OCI-LY3 (cell line): Measurements from ENCODE around the gene ROBO2.

Experiments used
- H2AFZ ChIP-seq: fragments of 200-600, 300-600 bp; shearing (Covaris generic); 2 replicates; pipeline ENCODE4 v1.6.0; 2014; ENCODE audit warnings: antibody characterized with exemption, low read depth, low read length
- H3K27ac ChIP-seq: fragments of 200-600, 300-600 bp; sonication (generic); 2 replicates; pipeline ENCODE4 v1.5.1; 2014; ENCODE audit warnings: mild to moderate bottlenecking, low read length, moderate library complexity, mixed read lengths
- H3K27me3 ChIP-seq: fragments of 200-600, 300-600 bp; sonication (generic); 2 replicates; pipeline ENCODE4 v1.6.1; 2014; ENCODE audit warnings: low read depth, low read length, mixed read lengths
- H3K36me3 ChIP-seq: fragments of 200-600, 300-600 bp; sonication (generic); replicated peaks from 2 replicates; pipeline ENCODE3; 2014; ENCODE audit warnings: low read depth, low read length, mixed read lengths
- H3K4me1 ChIP-seq: fragments of 300-600, 200-600 bp; sonication (generic); 2 replicates; pipeline ENCODE4 v1.6.1; 2014; ENCODE audit warnings: low read length, mixed read lengths
- H3K4me2 ChIP-seq: fragments of 200-600, 300-600 bp; sonication (generic); 2 replicates; pipeline ENCODE4 v1.6.1; 2014; ENCODE audit warnings: low read length, mixed read lengths
- H3K4me3 ChIP-seq: fragments of 300-600, 200-600 bp; sonication (generic); 2 replicates; pipeline ENCODE4 v1.5.1; 2014; ENCODE audit warnings: antibody characterized with exemption, mild to moderate bottlenecking, low read length, moderate library complexity
- H3K79me2 ChIP-seq: fragments of 300-600, 200-600 bp; shearing (Covaris generic); 2 replicates; pipeline ENCODE4 v1.6.1; 2014; ENCODE audit warnings: mild to moderate bottlenecking, low read length, mixed read lengths
- H3K9ac ChIP-seq: fragments of 300-600, 200-600 bp; shearing (Covaris generic); 2 replicates; pipeline ENCODE4 v1.6.0; 2014; ENCODE audit warnings: mild to moderate bottlenecking, low read length, moderate library complexity
- H3K9me3 ChIP-seq: fragments of 200-600, 300-600 bp; shearing (Covaris generic); 2 replicates; pipeline ENCODE4 v1.6.1; 2014; ENCODE audit warnings: low read length, mixed read lengths; ENCODE audit not compliant: insufficient read depth
- H4K20me1 ChIP-seq: fragments of 200-600, 300-600 bp; sonication (generic); 2 replicates; pipeline ENCODE4 v1.6.1; 2016; ENCODE audit warnings: low read length, mixed read lengths; ENCODE audit not compliant: insufficient read depth
- CTCF ChIP-seq: fragments of 200-600, 300-600 bp; sonication (generic); IDR thresholded peaks from 2 replicates; pipeline ENCODE4 v1.5.1; 2014; ENCODE audit warnings: antibody characterized with exemption, low read length, low read depth
- EZH2phosphoT487 ChIP-seq: fragments of 200-600 bp; shearing (Covaris generic); IDR thresholded peaks from 2 replicates; pipeline ENCODE4 v1.6.1; 2018; ENCODE audit warnings: antibody characterized with exemption, mixed run types, low read depth

Gene ROBO2

GRCh38 chr3:77279276-77279675 is 239.4 kb downstream of the ROBO2 start:
- no peaks in the 10 kb centered on the region for H4K20me1 ChIP-seq
- H3K27ac ChIP-seq, result no peak overlapping the region
- no peak overlapping the region for H3K9ac ChIP-seq
- H2AFZ ChIP-seq, result no peak overlapping the region
- H3K4me3 ChIP-seq, result no peak overlapping the region
- H3K4me2 ChIP-seq, result no peak overlapping the region
- H3K36me3 ChIP-seq, result no peaks in the 10 kb centered on the region
- H3K9me3 ChIP-seq, result no peaks in the 10 kb centered on the region
- no peaks in the 10 kb centered on the region for H3K27me3 ChIP-seq
- TF ChIP-seq CTCF (no peak), EZH2phosphoT487 (no peak)
- no peaks in the 10 kb centered on the region for H3K4me1 ChIP-seq
- H3K79me2 ChIP-seq, result no peaks in the 10 kb centered on the region

GRCh38 chr3:77281721-77282120 is 241.8 kb downstream of the ROBO2 start:
- Histone ChIP-seq H3K9ac (no peak overlapping the region), H2AFZ (no peak overlapping the region), H3K79me2 (no peaks in the 10 kb centered on the region), H3K27me3 (no peaks in the 10 kb centered on the region), H4K20me1 (no peaks in the 10 kb centered on the region), H3K9me3 (no peaks in the 10 kb centered on the region), H3K4me1 (no peaks in the 10 kb centered on the region), H3K36me3 (no peaks in the 10 kb centered on the region), H3K4me3 (no peak overlapping the region), H3K4me2 (no peak overlapping the region), H3K27ac (no peak overlapping the region)
- TF ChIP-seq CTCF (no peak), EZH2phosphoT487 (no peak)

GRCh38 chr3:77283108-77283507 is 243.2 kb downstream of the ROBO2 start:
- H3K27me3 ChIP-seq, result no peaks in the 10 kb centered on the region
- no peaks in the 10 kb centered on the region for H3K36me3 ChIP-seq
- H3K4me1 ChIP-seq, result no peaks in the 10 kb centered on the region
- no peak overlapping the region for H3K9ac ChIP-seq
- no peaks in the 10 kb centered on the region for H4K20me1 ChIP-seq
- H3K9me3 ChIP-seq, result no peaks in the 10 kb centered on the region
- no peaks in the 10 kb centered on the region for H3K79me2 ChIP-seq
- H2AFZ ChIP-seq, result no peak overlapping the region
- no peak overlapping the region for H3K4me3 ChIP-seq
- TF ChIP-seq CTCF (no peak), EZH2phosphoT487 (no peak)
- no peak overlapping the region for H3K27ac ChIP-seq
- no peak overlapping the region for H3K4me2 ChIP-seq

- Histone ChIP-seq H3K4me1 (no peaks in the 10 kb centered on the region), H3K36me3 (no peaks in the 10 kb centered on the region), H3K9ac (no peak overlapping the region), H2AFZ (no peak overlapping the region), H3K79me2 (no peaks in the 10 kb centered on the region), H3K4me3 (no peak overlapping the region), H4K20me1 (no peaks in the 10 kb centered on the region), H3K27ac (no peak overlapping the region), H3K9me3 (no peaks in the 10 kb centered on the region), H3K27me3 (no peaks in the 10 kb centered on the region), H3K4me2 (no peak overlapping the region)
- TF ChIP-seq EZH2phosphoT487 (no peak), CTCF (no peak)
Measured at GRCh38 chr3:77288348-77288747, 248.4 kb downstream of the ROBO2 start.
